ENCODE measurements around the gene PITPNC1.
A peak's percentile ranks its signal among the peaks of the same experiment; 100 is the strongest.
"Not testable (repeated sequence)": the region's sequence is repeated elsewhere in the genome, so short reads cannot be mapped to it uniquely, and the experiment has no call there.

The PITPNC1 gene

DNA sequence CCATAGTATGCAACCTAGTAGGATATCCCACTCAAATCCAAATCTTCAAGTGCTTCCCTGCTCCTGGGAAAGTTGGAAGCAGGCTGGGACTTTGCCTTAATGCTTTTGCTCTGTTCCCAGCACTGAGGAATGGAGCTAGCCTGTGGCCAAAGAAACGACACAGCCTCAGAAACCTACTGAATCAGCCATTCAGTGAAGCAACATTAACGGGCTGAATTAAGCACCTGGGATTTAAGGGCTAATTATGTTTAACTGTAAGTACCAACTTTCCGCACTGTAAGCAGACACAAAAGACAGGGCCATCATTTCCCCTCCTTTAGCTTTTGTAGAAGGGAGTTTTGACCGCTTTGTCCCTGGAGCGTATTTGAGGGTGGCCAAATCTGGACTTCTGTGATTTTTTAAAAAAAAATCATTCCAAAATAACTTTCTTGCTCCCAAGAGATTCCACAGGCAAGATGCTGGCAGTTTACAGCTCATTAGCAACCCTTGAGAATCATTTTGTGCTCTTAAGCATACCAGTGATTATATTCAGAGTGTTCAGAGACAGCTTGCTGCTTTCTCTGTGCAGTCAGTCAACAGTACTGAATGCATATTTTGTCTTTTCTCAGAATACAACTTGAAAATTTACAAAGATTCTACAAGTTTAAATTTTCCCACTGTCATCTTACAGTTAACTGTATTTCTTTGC is 323.1 kb downstream of the PITPNC1 start:
- Histone ChIP-seq H3K36me3 (replicated peaks in 1 of 2; ENCODE audit: control insufficient read depth in 2 of 2, insufficient read depth in 2 of 2, low read length in 2 of 2) (no peaks in the 10 kb centered on the region), H3K23ac (ENCODE audit: low read depth, low read length, poor library complexity) (no peak overlapping the region), H3K27ac (replicated peaks; ENCODE audit: low read length) (no peak overlapping the region), H2AFZ (ENCODE audit: low read length) (peak overlapping the region; percentile 0), H2AK5ac (ENCODE audit: low read depth, low read length) (no peak overlapping the region), H2BK5ac (ENCODE audit: low read length) (no peak overlapping the region), H3K4me3 (ENCODE audit: low read length in 2 of 2) (no peak overlapping the region), H3K4ac (ENCODE audit: low read length) (no peak overlapping the region), H3K4me1 (ENCODE audit: control insufficient read depth in 2 of 2, insufficient read depth in 1 of 2, low read depth in 1 of 2, low read length in 2 of 2) (no peaks in the 10 kb centered on the region), H4K91ac (ENCODE audit: low read depth, low read length, poor library complexity) (no peak overlapping the region), H3K9ac (ENCODE audit: low read depth, low read length, poor library complexity) (no peak overlapping the region), H3K14ac (ENCODE audit: low read length) (no peak overlapping the region), H2BK12ac (ENCODE audit: low read length) (no peak overlapping the region), H3K79me1 (ENCODE audit: low read depth, low read length) (no peaks in the 10 kb centered on the region), H3K9me3 (replicated peaks in 1 of 2; ENCODE audit: control insufficient read depth in 2 of 2, insufficient read depth in 1 of 2, low read depth in 1 of 2, low read length in 2 of 2) (no peaks in the 10 kb centered on the region), H3K27me3 (ENCODE audit: control insufficient read depth in 3 of 3, insufficient read depth in 3 of 3, low read depth in 1 of 3, low read length in 3 of 3) (no peaks in the 10 kb centered on the region), H4K8ac (ENCODE audit: low read depth, low read length) (no peak overlapping the region), H3K4me2 (ENCODE audit: insufficient read depth, low read length, poor library complexity, severe bottlenecking) (no peak overlapping the region), H2BK120ac (ENCODE audit: low read depth, low read length) (no peak overlapping the region), H2BK15ac (ENCODE audit: low read length) (no peak overlapping the region), H3K18ac (ENCODE audit: low read length) (no peak overlapping the region)
- WGBS, 2 donors (ENCODE audit: extremely low coverage in 2 of 2, insufficient read length in 2 of 2, insufficient replicate concordance in 1 of 2), result no CpG with 5 or more reads among the region's 5 CpGs
- no peak for DNase-seq (ENCODE audit: low spot score)

DNA sequence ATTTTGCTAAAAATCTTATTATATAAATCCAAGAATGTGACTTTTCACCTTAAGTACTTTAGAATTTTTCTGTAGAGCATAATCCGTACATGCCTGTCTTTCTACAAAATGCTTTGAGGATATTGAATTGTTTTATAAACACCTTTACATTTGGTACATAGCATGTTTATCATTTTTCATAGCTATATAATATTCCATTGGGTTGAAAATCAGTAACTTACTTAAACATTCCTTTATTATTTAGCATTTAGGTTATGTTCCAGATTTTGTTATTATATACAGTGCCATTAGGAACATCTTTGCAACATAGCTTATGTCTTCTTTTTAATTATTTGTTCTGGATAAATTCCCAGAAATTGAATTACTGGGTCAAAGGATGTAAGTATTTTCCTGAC is 323.6 kb downstream of the PITPNC1 start:
- H3K9ac ChIP-seq (ENCODE audit: low read depth, low read length, poor library complexity), result no peak overlapping the region
- H3K4me1 ChIP-seq (ENCODE audit: control insufficient read depth in 2 of 2, insufficient read depth in 1 of 2, low read depth in 1 of 2, low read length in 2 of 2), result no peaks in the 10 kb centered on the region
- no peak overlapping the region for H3K27ac ChIP-seq (replicated peaks; ENCODE audit: low read length)
- no peak overlapping the region for H2BK15ac ChIP-seq (ENCODE audit: low read length)
- no peak overlapping the region for H3K14ac ChIP-seq (ENCODE audit: low read length)
- H3K36me3 ChIP-seq (replicated peaks in 1 of 2; ENCODE audit: control insufficient read depth in 2 of 2, insufficient read depth in 2 of 2, low read length in 2 of 2), result no peaks in the 10 kb centered on the region
- DNase-seq (ENCODE audit: low spot score), result no peak
- no peak overlapping the region for H4K8ac ChIP-seq (ENCODE audit: low read depth, low read length)
- H3K4me2 ChIP-seq (ENCODE audit: insufficient read depth, low read length, poor library complexity, severe bottlenecking), result no peak overlapping the region
- no peak overlapping the region for H3K4ac ChIP-seq (ENCODE audit: low read length)
- no peak overlapping the region for H3K18ac ChIP-seq (ENCODE audit: low read length)
- H2BK12ac ChIP-seq (ENCODE audit: low read length), result no peak overlapping the region
- H3K27me3 ChIP-seq (ENCODE audit: control insufficient read depth in 3 of 3, insufficient read depth in 3 of 3, low read depth in 1 of 3, low read length in 3 of 3), result no peaks in the 10 kb centered on the region
- no peak overlapping the region for H4K91ac ChIP-seq (ENCODE audit: low read depth, low read length, poor library complexity)
- no peaks in the 10 kb centered on the region for H3K79me1 ChIP-seq (ENCODE audit: low read depth, low read length)
- WGBS, 2 donors (ENCODE audit: extremely low coverage in 2 of 2, insufficient read length in 2 of 2, insufficient replicate concordance in 1 of 2), result no CpG with 5 or more reads among the region's 1 CpG
- H2AFZ ChIP-seq (ENCODE audit: low read length), result no peak overlapping the region
- H2BK120ac ChIP-seq (ENCODE audit: low read depth, low read length), result no peak overlapping the region
- no peak overlapping the region for H3K4me3 ChIP-seq (ENCODE audit: low read length in 2 of 2)
- H3K23ac ChIP-seq (ENCODE audit: low read depth, low read length, poor library complexity), result no peak overlapping the region
- no peak overlapping the region for H2BK5ac ChIP-seq (ENCODE audit: low read length)
- no peak overlapping the region for H2AK5ac ChIP-seq (ENCODE audit: low read depth, low read length)
- H3K9me3 ChIP-seq (replicated peaks in 1 of 2; ENCODE audit: control insufficient read depth in 2 of 2, insufficient read depth in 1 of 2, low read depth in 1 of 2, low read length in 2 of 2), result no peaks in the 10 kb centered on the region

DNA sequence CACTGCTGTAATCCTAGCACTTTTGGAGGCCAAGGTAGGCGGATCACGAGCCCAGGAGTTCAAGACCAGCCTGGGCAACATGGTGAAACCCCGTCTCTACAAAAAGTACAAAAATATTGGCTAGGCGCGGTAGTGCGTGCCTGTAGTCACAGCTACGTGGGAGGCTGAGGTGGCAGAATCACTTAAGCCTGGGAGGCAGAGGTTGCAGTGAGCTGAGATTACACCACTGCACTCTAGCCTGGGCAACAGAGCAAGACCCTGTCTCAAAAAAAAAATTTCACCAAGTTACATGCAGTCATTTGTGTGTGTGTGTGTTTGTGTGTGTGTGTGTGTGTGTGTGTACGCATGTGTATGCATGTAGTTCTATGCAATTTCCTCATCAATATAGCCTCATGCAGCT is 325.8 kb downstream of the PITPNC1 start:
- H4K91ac ChIP-seq (ENCODE audit: low read depth, low read length, poor library complexity); H3K4me3 ChIP-seq (ENCODE audit: low read length in 2 of 2); H3K23ac ChIP-seq (ENCODE audit: low read depth, low read length, poor library complexity); H3K18ac ChIP-seq (ENCODE audit: low read length); H2BK15ac ChIP-seq (ENCODE audit: low read length); H3K4me2 ChIP-seq (ENCODE audit: insufficient read depth, low read length, poor library complexity, severe bottlenecking); H3K14ac ChIP-seq (ENCODE audit: low read length); DNase-seq (ENCODE audit: low spot score); H2BK120ac ChIP-seq (ENCODE audit: low read depth, low read length); H2BK12ac ChIP-seq (ENCODE audit: low read length); H3K36me3 ChIP-seq (replicated peaks in 1 of 2; ENCODE audit: control insufficient read depth in 2 of 2, insufficient read depth in 2 of 2, low read length in 2 of 2); H3K79me1 ChIP-seq (ENCODE audit: low read depth, low read length); H3K9me3 ChIP-seq (replicated peaks in 1 of 2; ENCODE audit: control insufficient read depth in 2 of 2, insufficient read depth in 1 of 2, low read depth in 1 of 2, low read length in 2 of 2); H4K8ac ChIP-seq (ENCODE audit: low read depth, low read length); H3K9ac ChIP-seq (ENCODE audit: low read depth, low read length, poor library complexity); H3K4me1 ChIP-seq (ENCODE audit: control insufficient read depth in 2 of 2, insufficient read depth in 1 of 2, low read depth in 1 of 2, low read length in 2 of 2); H2AK5ac ChIP-seq (ENCODE audit: low read depth, low read length); H3K4ac ChIP-seq (ENCODE audit: low read length); H3K27ac ChIP-seq (replicated peaks; ENCODE audit: low read length); H2BK5ac ChIP-seq (ENCODE audit: low read length); H2AFZ ChIP-seq (ENCODE audit: low read length); H3K27me3 ChIP-seq (ENCODE audit: control insufficient read depth in 3 of 3, insufficient read depth in 3 of 3, low read depth in 1 of 3, low read length in 3 of 3): not testable (repeated sequence)
- no CpG with 5 or more reads among the region's 8 CpGs for WGBS, 2 donors (ENCODE audit: extremely low coverage in 2 of 2, insufficient read length in 2 of 2, insufficient replicate concordance in 1 of 2)

DNA sequence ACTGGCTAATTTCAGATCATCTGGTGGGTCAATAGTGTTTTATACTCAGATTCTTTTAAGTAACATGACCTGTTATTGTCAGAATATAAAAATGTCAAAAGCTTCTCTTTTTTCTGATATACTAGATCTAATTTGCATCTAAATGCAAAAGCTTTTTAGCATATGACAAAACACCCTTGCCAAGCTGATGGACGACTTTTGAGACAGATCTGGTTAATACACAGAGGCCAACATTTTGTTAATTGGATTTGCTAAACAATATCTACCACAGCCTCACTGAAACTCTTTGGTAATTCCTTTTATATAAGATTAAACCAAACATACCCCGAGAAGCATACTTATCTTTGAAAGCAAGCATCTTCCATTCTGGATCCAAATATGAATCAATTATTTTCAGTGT is 330.4 kb downstream of the PITPNC1 start:
- no peak overlapping the region for H2AK5ac ChIP-seq (ENCODE audit: low read depth, low read length)
- H3K9ac ChIP-seq (ENCODE audit: low read depth, low read length, poor library complexity), result no peak overlapping the region
- WGBS, 2 donors (ENCODE audit: extremely low coverage in 2 of 2, insufficient read length in 2 of 2, insufficient replicate concordance in 1 of 2), result no CpG with 5 or more reads among the region's 2 CpGs
- H3K18ac ChIP-seq (ENCODE audit: low read length), result no peak overlapping the region
- H2BK5ac ChIP-seq (ENCODE audit: low read length), result no peak overlapping the region
- H3K36me3 ChIP-seq (replicated peaks in 1 of 2; ENCODE audit: control insufficient read depth in 2 of 2, insufficient read depth in 2 of 2, low read length in 2 of 2), result no peaks in the 10 kb centered on the region
- no peak overlapping the region for H4K8ac ChIP-seq (ENCODE audit: low read depth, low read length)
- no peak overlapping the region for H3K4ac ChIP-seq (ENCODE audit: low read length)
- H4K91ac ChIP-seq (ENCODE audit: low read depth, low read length, poor library complexity), result no peak overlapping the region
- H3K14ac ChIP-seq (ENCODE audit: low read length), result no peak overlapping the region
- no peak overlapping the region for H3K23ac ChIP-seq (ENCODE audit: low read depth, low read length, poor library complexity)
- H3K79me1 ChIP-seq (ENCODE audit: low read depth, low read length), result no peaks in the 10 kb centered on the region
- no peak overlapping the region for H2BK12ac ChIP-seq (ENCODE audit: low read length)
- H3K27ac ChIP-seq (replicated peaks; ENCODE audit: low read length), result no peak overlapping the region
- no peaks in the 10 kb centered on the region for H3K9me3 ChIP-seq (replicated peaks in 1 of 2; ENCODE audit: control insufficient read depth in 2 of 2, insufficient read depth in 1 of 2, low read depth in 1 of 2, low read length in 2 of 2)
- H3K4me2 ChIP-seq (ENCODE audit: insufficient read depth, low read length, poor library complexity, severe bottlenecking), result no peak overlapping the region
- H2BK120ac ChIP-seq (ENCODE audit: low read depth, low read length), result no peak overlapping the region
- H2BK15ac ChIP-seq (ENCODE audit: low read length), result no peak overlapping the region
- no peak for DNase-seq (ENCODE audit: low spot score)
- no peak overlapping the region for H2AFZ ChIP-seq (ENCODE audit: low read length)
- H3K4me3 ChIP-seq (ENCODE audit: low read length in 2 of 2), result no peak overlapping the region
- no peaks in the 10 kb centered on the region for H3K4me1 ChIP-seq (ENCODE audit: control insufficient read depth in 2 of 2, insufficient read depth in 1 of 2, low read depth in 1 of 2, low read length in 2 of 2)
- no peaks in the 10 kb centered on the region for H3K27me3 ChIP-seq (ENCODE audit: control insufficient read depth in 3 of 3, insufficient read depth in 3 of 3, low read depth in 1 of 3, low read length in 3 of 3)

Data from neuronal stem cell (in vitro differentiated cells).